Body of pancreas (tissue), 4 donors: ENCODE measurements around the gene SEC24D. TPM values are rescaled to one million over a fixed set of nuclear protein-coding genes. Genes with fewer than 3 reads are reported as not detected.

ENCODE experiments used
- ATAC-seq: fragments of 150-250 bp; one replicate; pipeline ENCODE4 v1.9.1; 2016
- DNase-seq, 4 donors: peaks; one replicate each; pipeline ENCODE4 v3.0.0-alpha.2; 2019
- H3K27ac ChIP-seq, 4 donors: fragments of 200-600 bp; sonication (generic); 1 replicate in 3 of 4; 2 replicates in 1 of 4; pipeline versions ENCODE4 v1.5.1 to v1.6.1; 2016 to 2019; ENCODE audit warnings: mild to moderate bottlenecking in 1 of 4, mixed read lengths in 1 of 4, moderate library complexity in 1 of 4
- H3K27me3 ChIP-seq, 2 donors: fragments of 200-600 bp; sonication (generic); one replicate each; pipeline ENCODE4 v1.6.0; 2016; ENCODE audit warnings: mild to moderate bottlenecking in 1 of 2
- H3K36me3 ChIP-seq, 2 donors: fragments of 200-600 bp; sonication (generic); replicated peaks in 1 of 2; 2 replicates each; pipeline ENCODE4 v1.5.1; 2016; ENCODE audit warnings: low read depth in 2 of 2; ENCODE audit not compliant: insufficient read depth in 1 of 2
- H3K4me1 ChIP-seq: fragments of 200-600 bp; sonication (generic); one replicate; pipeline ENCODE4 v1.6.0; 2016
- H3K4me3 ChIP-seq, 2 donors: fragments of 200-600 bp; sonication (generic); 1 replicate in 1 of 2; 2 replicates in 1 of 2; pipeline ENCODE4 v1.5.1; 2016 to 2019
- H3K9me3 ChIP-seq, 3 donors: fragments of 200-600 bp; sonication (generic); 1 replicate in 2 of 3; 2 replicates in 1 of 3; pipeline ENCODE4 v1.5.1; 2016
- POLR2A ChIP-seq, 3 donors: fragments of 450-650 bp; IDR thresholded peaks; one replicate each; pipeline ENCODE4 v1.6.1; 2016; ENCODE audit warnings: antibody characterized with exemption in 3 of 3, mild to moderate bottlenecking in 2 of 3
- WGBS, 2 donors: methylation state at CpG; one replicate each; pipeline ENCODE4 v1.1.5; 2017; 5-methylcytosine and 5-hydroxymethylcytosine counted together
- intact Hi-C: fragments of 100-400 bp; cut with DNase I; formaldehyde crosslinking; loops from one replicate; pipeline ENCODE4 v1.15.1; 2023
- total RNA-seq, 2 donors: library from RNA; depleted of rRNA; stranded (reverse); fragments of >200 nt; gene quantifications; one replicate each; pipeline ENCODE4 v1.1.0, GENCODE V29; 2016
- TF ChIP-seq, protein P1 (sequence below), 7 experiments: fragments of 450-650 bp in 4 of 7; fragments of 200-600 bp in 3 of 7; sonication (generic) in 3 of 7; IDR thresholded peaks; one replicate each; pipeline ENCODE4 v1.5.1; 2016 to 2019; ENCODE audit warnings: antibody characterized with exemption in 7 of 7

SEC24D gene
- total RNA-seq, 2 donors from 2014 or later = 39.7 to 58.7 TPM

GRCh38 chr4:118734491-118735205, 101.3 kb downstream of the SEC24D start:
- TF ChIP-seq, protein P1, sequence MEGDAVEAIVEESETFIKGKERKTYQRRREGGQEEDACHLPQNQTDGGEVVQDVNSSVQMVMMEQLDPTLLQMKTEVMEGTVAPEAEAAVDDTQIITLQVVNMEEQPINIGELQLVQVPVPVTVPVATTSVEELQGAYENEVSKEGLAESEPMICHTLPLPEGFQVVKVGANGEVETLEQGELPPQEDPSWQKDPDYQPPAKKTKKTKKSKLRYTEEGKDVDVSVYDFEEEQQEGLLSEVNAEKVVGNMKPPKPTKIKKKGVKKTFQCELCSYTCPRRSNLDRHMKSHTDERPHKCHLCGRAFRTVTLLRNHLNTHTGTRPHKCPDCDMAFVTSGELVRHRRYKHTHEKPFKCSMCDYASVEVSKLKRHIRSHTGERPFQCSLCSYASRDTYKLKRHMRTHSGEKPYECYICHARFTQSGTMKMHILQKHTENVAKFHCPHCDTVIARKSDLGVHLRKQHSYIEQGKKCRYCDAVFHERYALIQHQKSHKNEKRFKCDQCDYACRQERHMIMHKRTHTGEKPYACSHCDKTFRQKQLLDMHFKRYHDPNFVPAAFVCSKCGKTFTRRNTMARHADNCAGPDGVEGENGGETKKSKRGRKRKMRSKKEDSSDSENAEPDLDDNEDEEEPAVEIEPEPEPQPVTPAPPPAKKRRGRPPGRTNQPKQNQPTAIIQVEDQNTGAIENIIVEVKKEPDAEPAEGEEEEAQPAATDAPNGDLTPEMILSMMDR (IDR thresholded peaks at IDR 0.05) = no peak
- no peak for TF ChIP-seq POLR2A (IDR thresholded peaks at IDR 0.05)
- Histone ChIP-seq H3K4me1 (peaks cover 6% of the 10 kb centered on the region), H3K36me3 (peaks cover 0 to 39% of the 10 kb centered on the region in 2 donors), H3K4me3 (no peak overlapping the region), H3K27me3 (no peaks in the 10 kb centered on the region), H3K9me3 (no peaks in the 10 kb centered on the region), H3K27ac (no peak overlapping the region)
- DNase-seq (no peak), ATAC-seq (no peak)
- 58 to 70% methylated on average over 7 of the region's 7 CpGs for WGBS, 2 donors
- intact Hi-C loops = no loop called here

DNA sequence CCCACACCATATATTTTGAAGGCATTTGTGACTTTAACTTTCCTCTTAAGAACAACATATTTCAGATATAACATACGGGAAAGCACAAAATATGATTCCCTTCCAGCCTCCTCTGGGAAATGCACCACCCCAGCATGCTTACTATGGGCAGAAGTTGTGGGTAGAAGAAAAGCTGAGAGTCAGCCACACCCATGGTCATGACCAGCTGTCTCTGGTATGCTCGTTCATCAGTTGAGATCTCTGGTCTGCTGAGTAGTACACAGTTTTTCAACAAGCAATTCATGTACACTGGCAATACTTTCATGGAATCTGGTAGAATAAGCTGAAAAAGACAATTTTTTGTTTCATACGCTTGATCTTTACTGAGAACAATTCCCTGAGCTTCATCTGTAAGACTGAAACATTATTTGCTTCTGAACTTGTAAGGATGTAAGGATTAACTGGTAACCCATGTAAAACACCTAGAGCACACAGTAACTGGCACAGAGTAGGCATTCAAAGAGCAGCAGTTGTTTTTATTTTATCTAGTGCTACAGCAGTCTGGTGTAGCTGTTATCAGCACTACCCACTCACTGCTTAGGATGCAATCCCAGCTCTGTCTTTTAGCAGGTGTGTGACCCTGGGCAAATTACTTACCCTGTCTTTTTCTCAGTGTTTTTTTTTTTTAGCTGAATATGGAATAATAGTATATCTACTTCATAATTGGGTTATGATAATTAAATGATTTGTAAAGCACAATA, 103.2 kb downstream of the SEC24D start:
- Histone ChIP-seq H3K4me3 (no peak overlapping the region), H3K36me3 (peaks cover 0 to 41% of the 10 kb centered on the region in 2 donors), H3K27me3 (no peaks in the 10 kb centered on the region), H3K9me3 (no peaks in the 10 kb centered on the region), H3K4me1 (peaks cover 3% of the 10 kb centered on the region), H3K27ac (no peak overlapping the region)
- DNase-seq (no peak), ATAC-seq (no peak)
- WGBS, 2 donors = 77 to 86% methylated on average over 2 to 3 of the region's 3 CpGs
- intact Hi-C loops = no loop called here
- TF ChIP-seq, protein P1 (IDR thresholded peaks at IDR 0.05) = no peak
- TF ChIP-seq POLR2A (IDR thresholded peaks at IDR 0.05) = no peak

DNA sequence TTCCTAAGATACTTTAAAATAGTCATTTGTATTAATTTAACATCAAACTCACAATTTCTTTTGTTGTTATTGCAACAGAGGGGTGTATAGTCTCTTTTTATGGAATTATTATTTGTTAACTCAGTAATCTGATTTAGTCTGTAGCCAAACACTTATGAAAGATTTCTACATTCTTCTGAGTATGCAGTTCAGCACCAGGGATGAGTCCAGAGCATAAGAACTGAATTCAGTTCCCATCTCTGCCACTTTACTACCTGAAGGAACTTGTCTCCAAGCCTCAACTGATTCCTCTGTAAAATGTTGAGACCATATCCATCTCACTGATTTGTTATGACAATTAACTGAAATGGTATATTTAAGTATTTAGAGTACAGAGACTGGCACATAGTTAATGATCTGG, 105.2 kb downstream of the SEC24D start:
- no peak overlapping the region for H3K27ac ChIP-seq
- DNase-seq = no peak
- ATAC-seq = no peak
- TF ChIP-seq POLR2A (IDR thresholded peaks at IDR 0.05) = no peak
- TF ChIP-seq, protein P1 (IDR thresholded peaks at IDR 0.05) = no peak
- peaks cover 3% of the 10 kb centered on the region for H3K4me1 ChIP-seq
- H3K36me3 ChIP-seq = peaks cover 0 to 38% of the 10 kb centered on the region in 2 donors
- no peaks in the 10 kb centered on the region for H3K27me3 ChIP-seq
- H3K9me3 ChIP-seq = no peaks in the 10 kb centered on the region
- no peak overlapping the region for H3K4me3 ChIP-seq
- intact Hi-C loops = no loop called here

GRCh38 chr4:118729287-118730286, 106.3 kb downstream of the SEC24D start:
- TF ChIP-seq, protein P1 (IDR thresholded peaks at IDR 0.05) = no peak
- no peak for TF ChIP-seq POLR2A (IDR thresholded peaks at IDR 0.05)
- no peaks in the 10 kb centered on the region for H3K9me3 ChIP-seq
- DNase-seq (no peak), ATAC-seq (no peak)
- no peak overlapping the region for H3K4me3 ChIP-seq
- WGBS, 2 donors = 53 to 67% methylated on average over 6 of the region's 6 CpGs
- no peaks in the 10 kb centered on the region for H3K27me3 ChIP-seq
- peaks cover 3% of the 10 kb centered on the region for H3K4me1 ChIP-seq
- intact Hi-C loops = no loop called here
- peaks cover 0 to 41% of the 10 kb centered on the region in 2 donors for H3K36me3 ChIP-seq
- no peak overlapping the region for H3K27ac ChIP-seq
